Activated naive CD4-positive, alpha-beta T cell treated with anti-CD3 and anti-CD28 coated beads for 36 hours (primary cell): ENCODE results near the gene MICAL3. TPM values are rescaled to one million over a fixed set of nuclear protein-coding genes. Genes with fewer than 3 reads are reported as not detected.

ENCODE experiments used
- CTCF ChIA-PET: fragments of 350-600 bp; sonication (Branson Sonifier 250); formaldehyde crosslinking; loops from one replicate; lab custom pipeline; 2021; ENCODE audit warnings: antibody characterized with exemption; lab: Charles Lee
- DNase-seq: peaks from one replicate; pipeline ENCODE4 v3.0.0-alpha.2; 2020
- H3K27ac Mint-ChIP-seq: one replicate; pipeline ENCODE4 v1.8.0; 2021; ENCODE audit warnings: mild to moderate bottlenecking, mixed read lengths
- H3K27me3 Mint-ChIP-seq: one replicate; pipeline ENCODE4 v1.8.0; 2021; ENCODE audit warnings: low read depth, mixed read lengths
- H3K36me3 Mint-ChIP-seq: one replicate; pipeline ENCODE4 v1.8.0; 2021; ENCODE audit warnings: low read depth, mixed read lengths
- H3K4me1 Mint-ChIP-seq: one replicate; pipeline ENCODE4 v1.8.0; 2021; ENCODE audit warnings: low read depth, mixed read lengths
- H3K4me3 Mint-ChIP-seq: one replicate; pipeline ENCODE4 v1.8.0; 2021; ENCODE audit warnings: mild to moderate bottlenecking, moderate library complexity, mixed read lengths
- H3K9me3 Mint-ChIP-seq: one replicate; pipeline ENCODE4 v1.8.0; 2021; ENCODE audit warnings: mixed read lengths
- intact Hi-C: fragments of 100-400 bp; cut with micrococcal nuclease; formaldehyde crosslinking; loops from one replicate; pipeline ENCODE4 v1.15.1; 2023
- total RNA-seq, 2 experiments: library from RNA; stranded (reverse); gene quantifications; one replicate each; pipeline ENCODE4 v1.2.3, GENCODE V29; 2021

The MICAL3 gene
- total RNA-seq, 2 experiments from 2014 or later: 21.0 to 25.8 TPM

GRCh38 chr22:17785185-17786184 is 238.9 kb downstream of the MICAL3 start:
- no peaks in the 10 kb centered on the region for H3K9me3 Mint-ChIP-seq
- H3K27ac Mint-ChIP-seq: no peak overlapping the region

DNA sequence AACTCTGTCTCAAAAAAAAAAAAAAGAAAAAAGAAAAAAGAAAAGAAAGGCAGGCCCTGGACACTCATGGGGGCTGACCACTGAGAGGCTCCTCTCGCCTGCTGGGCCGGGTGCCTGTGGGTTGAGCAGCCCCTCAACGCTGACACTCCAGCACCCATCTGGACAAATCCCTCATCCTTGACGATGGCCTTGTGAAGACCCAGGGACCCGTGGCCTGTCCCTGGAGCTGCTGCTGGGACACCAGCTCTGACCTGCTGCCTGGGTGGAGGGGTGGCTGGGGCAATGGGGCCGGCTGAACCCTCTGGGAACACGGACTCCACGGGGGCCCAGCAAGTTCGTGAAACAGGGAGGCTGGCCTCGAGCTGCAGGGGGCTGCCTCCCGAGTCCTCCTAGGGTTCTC is 239.6 kb downstream of the MICAL3 start:
- no peaks in the 10 kb centered on the region for H3K9me3 Mint-ChIP-seq
- intact Hi-C loops: loop anchor here (1.0 to 10.0 kb wide), 4 partner anchors 30 to 567 kb away; partner anchors contain the start of gene ADA2
- DNase-seq: no peak
- H3K27me3 Mint-ChIP-seq: no peaks in the 10 kb centered on the region
- no peak overlapping the region for H3K4me3 Mint-ChIP-seq
- CTCF ChIA-PET: interaction anchor here (0.6 to 9.6 kb wide), 15 partner anchors 9 to 181 kb away, joined by 3 to 112 read pairs (median 5); partner anchors contain the start of gene BCL2L13
- H3K36me3 Mint-ChIP-seq: no peaks in the 10 kb centered on the region
- H3K27ac Mint-ChIP-seq: no peak overlapping the region
- peaks cover 27% of the 10 kb centered on the region for H3K4me1 Mint-ChIP-seq

More at GRCh38 chr22:17785185-17786184, 238.9 kb downstream of the MICAL3 start:
- CTCF ChIA-PET: interaction anchor here (0.6 to 9.6 kb wide), 15 partner anchors 9 to 291 kb away, joined by 3 to 112 read pairs (median 5); partner anchors contain the start of gene BCL2L13
- H3K4me3 Mint-ChIP-seq: no peak overlapping the region
- no peaks in the 10 kb centered on the region for H3K27me3 Mint-ChIP-seq
- no peaks in the 10 kb centered on the region for H3K36me3 Mint-ChIP-seq
- DNase-seq: peak; percentile 76
- H3K4me1 Mint-ChIP-seq: peaks cover 20% of the 10 kb centered on the region
- intact Hi-C loops: loop anchor here (1.0 to 10.0 kb wide), 3 partner anchors 31 to 231 kb away; no protein-coding TSS in a partner anchor

DNA sequence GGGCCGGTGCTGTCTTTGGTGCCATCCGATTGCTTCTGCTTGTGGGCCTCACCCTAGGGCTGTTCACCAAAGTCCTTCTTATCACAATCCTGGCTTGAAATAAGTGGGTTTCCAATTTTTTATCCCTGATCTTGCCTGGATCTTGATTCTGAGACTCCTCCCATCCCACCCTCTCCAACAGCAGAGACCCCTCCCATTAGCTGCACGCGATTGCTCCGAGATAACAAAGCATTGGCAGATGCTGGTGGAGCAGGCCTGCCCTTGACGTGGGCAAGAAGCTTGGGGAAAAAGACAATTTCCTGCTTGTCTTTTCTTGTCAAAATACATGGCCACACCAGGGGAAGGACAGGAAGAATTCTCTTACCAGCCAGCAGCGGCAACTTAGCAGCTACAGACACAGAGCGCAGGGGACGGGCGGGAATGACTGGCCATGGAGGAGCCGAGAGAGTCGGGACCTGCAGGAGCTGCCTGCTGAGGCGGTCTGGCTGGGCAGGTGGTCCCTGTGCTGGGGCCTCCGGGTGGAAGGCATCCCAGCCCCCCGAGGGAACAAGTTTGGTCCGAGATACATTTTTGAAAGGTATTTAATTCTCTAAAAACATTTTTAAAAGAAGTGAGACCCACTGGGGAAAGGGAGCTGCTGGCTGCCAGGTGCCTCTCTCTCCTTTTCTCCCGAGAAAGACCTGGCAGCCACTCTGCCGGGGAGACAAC is 240.4 kb downstream of the MICAL3 start:
- Mint-ChIP-seq H3K4me3 (no peak overlapping the region), H3K27ac (no peak overlapping the region), H3K36me3 (no peaks in the 10 kb centered on the region), H3K9me3 (no peaks in the 10 kb centered on the region), H3K4me1 (peaks cover 35% of the 10 kb centered on the region), H3K27me3 (no peaks in the 10 kb centered on the region)
- DNase-seq: no peak
- intact Hi-C loops: loop anchor here (2.0 to 10.0 kb wide), 3 partner anchors 29 to 567 kb away; partner anchors contain the start of gene ADA2
- CTCF ChIA-PET: interaction anchor here (0.7 to 9.6 kb wide), 9 partner anchors 11 to 292 kb away, joined by 3 to 112 read pairs (median 10); no protein-coding TSS in a partner anchor

GRCh38 chr22:17783312-17783711 is 241.0 kb downstream of the MICAL3 start:
- no peak for DNase-seq
- Mint-ChIP-seq H3K27me3 (no peaks in the 10 kb centered on the region), H3K9me3 (no peaks in the 10 kb centered on the region), H3K4me1 (peaks cover 41% of the 10 kb centered on the region), H3K36me3 (no peaks in the 10 kb centered on the region), H3K4me3 (no peak overlapping the region), H3K27ac (no peak overlapping the region)
- CTCF ChIA-PET: interaction anchor here (1.1 to 9.6 kb wide), 3 partner anchors 11 to 293 kb away, joined by 3 to 112 read pairs (median 15); no protein-coding TSS in a partner anchor
- intact Hi-C loops: loop anchor here (5.0 to 10.0 kb wide), 2 partner anchors 229 to 566 kb away; partner anchors contain the start of gene ADA2

GRCh38 chr22:17782621-17783020 is 241.7 kb downstream of the MICAL3 start:
- H3K9me3 Mint-ChIP-seq: no peaks in the 10 kb centered on the region
- peaks cover 46% of the 10 kb centered on the region for H3K4me1 Mint-ChIP-seq
- DNase-seq: no peak
- H3K36me3 Mint-ChIP-seq: no peaks in the 10 kb centered on the region
- CTCF ChIA-PET: interaction anchor here (3.0 to 9.6 kb wide), 2 partner anchors 10 to 42 kb away, joined by 15 to 112 read pairs; no protein-coding TSS in a partner anchor
- H3K27ac Mint-ChIP-seq: no peak overlapping the region
- H3K27me3 Mint-ChIP-seq: no peaks in the 10 kb centered on the region
- intact Hi-C loops: loop anchor here (5.0 to 10.0 kb wide), 2 partner anchors 228 to 565 kb away; partner anchors contain the start of gene ADA2
- no peak overlapping the region for H3K4me3 Mint-ChIP-seq

DNA sequence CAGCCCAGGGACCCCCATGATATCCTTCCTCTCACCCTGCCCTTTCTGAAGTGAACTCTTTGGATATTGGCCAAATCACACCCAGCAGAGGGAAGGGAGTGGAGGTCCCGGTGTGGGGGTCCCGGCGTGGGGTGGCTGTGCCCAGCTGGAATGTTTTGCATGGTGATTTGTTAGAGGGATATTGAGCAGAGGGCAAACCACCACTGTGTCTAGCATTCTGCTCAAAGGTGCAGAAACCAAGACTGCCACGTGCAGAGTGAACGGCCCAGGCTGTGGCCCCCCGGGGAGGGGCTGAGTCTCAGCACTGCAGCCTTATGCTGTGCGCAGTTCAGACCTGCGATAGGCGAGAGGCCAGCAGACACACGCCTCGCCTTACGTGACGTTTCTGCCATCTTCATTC is 242.2 kb downstream of the MICAL3 start:
- no peak overlapping the region for H3K27ac Mint-ChIP-seq
- DNase-seq: no peak
- H3K9me3 Mint-ChIP-seq: no peaks in the 10 kb centered on the region
- H3K36me3 Mint-ChIP-seq: no peaks in the 10 kb centered on the region
- H3K4me3 Mint-ChIP-seq: no peak overlapping the region
- peaks cover 51% of the 10 kb centered on the region for H3K4me1 Mint-ChIP-seq
- CTCF ChIA-PET: interaction anchor here (1.2 to 9.6 kb wide), 2 partner anchors 9 to 41 kb away, joined by 3 to 112 read pairs; no protein-coding TSS in a partner anchor
- intact Hi-C loops: loop anchor here (5.0 to 10.0 kb wide), 2 partner anchors 227 to 565 kb away; partner anchors contain the start of gene ADA2
- no peaks in the 10 kb centered on the region for H3K27me3 Mint-ChIP-seq

DNA sequence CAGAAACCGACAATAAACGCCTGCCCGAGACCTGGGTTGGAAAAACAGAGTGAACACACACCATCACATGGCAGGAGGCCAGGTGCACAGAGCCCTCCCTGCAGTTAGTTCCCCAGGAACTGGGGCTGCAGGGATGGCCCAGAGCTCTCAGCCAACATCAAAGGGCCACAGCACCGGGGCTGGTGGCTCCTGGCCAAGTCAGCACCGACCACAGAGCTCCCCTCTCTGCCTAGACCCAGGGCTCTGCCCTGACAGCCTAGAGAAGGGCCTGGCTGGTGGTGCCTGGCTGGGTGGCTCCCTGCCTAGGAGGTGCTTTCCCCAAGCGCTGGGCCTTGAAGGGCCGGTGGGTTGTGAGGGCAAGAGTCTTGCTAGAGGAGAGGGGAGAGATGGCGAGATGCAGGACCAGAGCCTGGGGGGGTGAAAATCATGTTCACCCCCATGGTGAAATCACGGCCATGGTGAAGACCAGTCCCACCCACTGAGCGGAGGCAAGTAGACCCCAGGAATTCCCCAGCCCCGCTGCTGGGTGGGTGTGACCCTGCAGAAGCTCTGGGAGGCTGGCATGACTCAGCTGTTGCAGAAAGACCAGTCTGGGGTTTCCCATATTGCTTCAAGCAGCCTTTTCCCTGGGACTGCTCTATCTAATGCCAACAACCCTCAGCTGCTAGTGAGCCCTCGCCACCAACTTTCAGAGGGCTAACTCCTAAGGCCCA is 242.9 kb downstream of the MICAL3 start:
- H3K9me3 Mint-ChIP-seq: no peaks in the 10 kb centered on the region
- no peaks in the 10 kb centered on the region for H3K36me3 Mint-ChIP-seq
- CTCF ChIA-PET: interaction anchor here (1.2 to 9.6 kb wide), 3 partner anchors 9 to 295 kb away, joined by 3 to 112 read pairs (median 4); no protein-coding TSS in a partner anchor
- peaks cover 58% of the 10 kb centered on the region for H3K4me1 Mint-ChIP-seq
- intact Hi-C loops: loop anchor here (1.0 to 10.0 kb wide), 5 partner anchors 8 to 564 kb away; partner anchors contain the start of gene ADA2
- H3K27ac Mint-ChIP-seq: peak overlapping the region; percentile 73
- H3K27me3 Mint-ChIP-seq: no peaks in the 10 kb centered on the region
- peak; percentile 83 for DNase-seq
- peak overlapping the region; percentile 24 for H3K4me3 Mint-ChIP-seq

DNA sequence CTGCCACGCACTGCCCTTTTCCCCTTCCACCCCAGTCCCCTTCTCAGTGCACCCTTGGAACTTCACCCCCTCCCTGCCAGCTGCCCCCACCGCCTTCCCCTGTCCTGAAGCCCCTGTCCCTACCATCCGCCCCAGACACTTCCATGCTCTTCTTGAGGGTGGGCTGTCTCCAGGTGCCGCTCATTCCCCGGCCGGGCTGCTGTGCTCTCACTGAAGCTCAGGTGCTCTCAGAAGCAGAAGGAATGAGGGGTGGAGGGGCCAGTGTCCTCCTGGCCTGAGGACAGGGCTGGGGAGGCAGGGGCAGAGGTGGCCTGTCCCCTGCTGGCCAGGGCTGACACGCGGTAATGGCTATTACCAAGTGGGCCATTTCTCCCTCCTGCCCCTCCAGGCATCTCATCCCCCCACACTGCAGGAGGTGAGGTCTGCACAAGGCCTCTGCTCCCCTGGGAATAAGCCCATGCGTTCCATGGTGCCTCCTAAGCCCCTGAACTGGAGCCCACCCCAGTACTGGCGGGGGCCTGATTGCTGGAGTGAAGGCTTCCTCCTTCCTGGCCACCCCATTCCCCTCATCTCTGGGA is 243.5 kb downstream of the MICAL3 start:
- no peaks in the 10 kb centered on the region for H3K27me3 Mint-ChIP-seq
- DNase-seq: no peak
- intact Hi-C loops: loop anchor here (1.0 to 10.0 kb wide), 5 partner anchors 8 to 564 kb away; partner anchors contain the start of gene ADA2
- H3K27ac Mint-ChIP-seq: peak overlapping the region; percentile 73
- H3K9me3 Mint-ChIP-seq: no peaks in the 10 kb centered on the region
- peak overlapping the region; percentile 24 for H3K4me3 Mint-ChIP-seq
- H3K4me1 Mint-ChIP-seq: peaks cover 64% of the 10 kb centered on the region
- no peaks in the 10 kb centered on the region for H3K36me3 Mint-ChIP-seq
- CTCF ChIA-PET: interaction anchor here (1.2 to 9.6 kb wide), 4 partner anchors 8 to 295 kb away, joined by 3 to 112 read pairs (median 4); no protein-coding TSS in a partner anchor

DNA sequence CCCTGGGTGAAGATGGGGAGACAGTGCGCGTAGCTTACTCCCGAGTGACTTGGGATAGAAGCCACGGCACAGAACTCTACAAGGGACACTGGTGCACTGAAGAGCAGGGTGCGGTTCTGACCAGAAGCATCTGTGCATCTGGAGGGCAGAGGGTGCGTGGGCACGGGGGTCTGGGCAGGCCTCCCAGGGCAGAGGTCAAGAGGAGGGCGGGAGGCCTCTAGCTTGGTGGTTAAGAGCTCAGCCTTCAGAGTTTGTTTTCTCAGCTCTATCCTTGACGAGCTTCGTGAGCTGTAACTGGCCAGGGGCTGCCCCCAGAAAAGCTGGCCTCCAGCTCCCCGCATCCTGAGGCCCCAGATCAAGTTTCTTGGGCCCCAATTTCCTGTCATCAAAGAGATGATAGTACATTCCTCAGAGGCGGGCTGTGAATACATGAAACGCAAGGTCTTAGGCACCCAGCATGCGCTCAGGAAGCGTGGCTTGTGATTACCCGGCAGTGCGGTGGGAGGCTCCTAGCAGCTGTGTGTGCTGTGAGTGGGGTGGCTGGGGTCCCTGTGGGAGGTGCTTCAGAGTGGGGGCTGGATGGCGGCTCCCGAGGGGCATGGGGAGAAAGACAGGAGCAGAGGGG is 244.1 kb downstream of the MICAL3 start:
- Mint-ChIP-seq H3K27me3 (no peaks in the 10 kb centered on the region), H3K27ac (peak overlapping the region; percentile 53), H3K36me3 (no peaks in the 10 kb centered on the region), H3K4me1 (peaks cover 70% of the 10 kb centered on the region), H3K4me3 (peak overlapping the region; percentile 24), H3K9me3 (no peaks in the 10 kb centered on the region)
- DNase-seq: peak; percentile 79
- intact Hi-C loops: loop anchor here (5.0 to 10.0 kb wide), 2 partner anchors 225 to 563 kb away; partner anchors contain the start of gene ADA2
- CTCF ChIA-PET: interaction anchor here (0.5 to 9.6 kb wide), 5 partner anchors 11 to 314 kb away, joined by 3 to 112 read pairs (median 4); no protein-coding TSS in a partner anchor
